Endothelial cell of umbilical vein (primary cell): Measurements from ENCODE around the gene KATNB1. TPM values are rescaled to one million over a fixed set of nuclear protein-coding genes. Genes with fewer than 3 reads are reported as not detected.

ENCODE experiments used
- BruUV-seq: library from RNA; stranded (reverse); fragments of 400-500 nt; replicated peaks from 2 replicates; lab custom pipeline; 2021; lab: Mats Ljungman, UMichigan
- CTCF ChIA-PET: fragments of 300-600, 350-600 bp; sonication (Branson Sonifier 250); formaldehyde crosslinking; loops from one replicate; lab custom pipeline; 2021; ENCODE audit warnings: antibody characterized with exemption, inconsistent platforms; lab: Charles Lee
- POLR2A ChIA-PET: fragments of 300-600, 350-600 bp; sonication (Branson Sonifier 250); formaldehyde crosslinking; loops from one replicate; lab custom pipeline; 2021; ENCODE audit warnings: antibody characterized with exemption, inconsistent platforms; lab: Charles Lee
- DNase-seq: peaks from one replicate; pipeline ENCODE4 v3.0.0-alpha.2; 2011; ENCODE audit warnings: low read depth, low spot score
- FAIRE-seq: peaks from 2 replicates; lab custom pipeline; 2011; peaks lifted over from hg19 to GRCh38; lab: Jason Lieb, UNC
- H2AFZ ChIP-seq: 2 replicates; pipeline ENCODE4 v1.6.0; 2012; ENCODE audit warnings: low read depth, low read length, control low read depth, inconsistent platforms
- H3K27ac ChIP-seq: 2 replicates; pipeline ENCODE4 v1.5.1; 2011; ENCODE audit warnings: low read depth, mild to moderate bottlenecking, control low read depth, low read length, moderate library complexity; ENCODE audit not compliant: insufficient read depth
- H3K27me3 ChIP-seq, 2 experiments: 2 replicates each; pipeline versions ENCODE4 v1.6.0 to v1.6.1; 2011; ENCODE audit warnings: low read length in 2 of 2, mixed read lengths in 1 of 2; ENCODE audit not compliant: control insufficient read depth in 2 of 2, insufficient read depth in 2 of 2
- H3K36me3 ChIP-seq, 2 experiments: 2 replicates in 1 of 2; 3 replicates in 1 of 2; pipeline ENCODE4 v1.5.1; 2011; ENCODE audit warnings: low read length in 2 of 2, mild to moderate bottlenecking in 1 of 2, moderate library complexity in 1 of 2; ENCODE audit not compliant: control insufficient read depth in 2 of 2, insufficient read depth in 2 of 2; ENCODE audit errors: extremely low read depth in 1 of 2
- H3K4me1 ChIP-seq: 3 replicates; pipeline ENCODE4 v1.5.1; 2011; ENCODE audit warnings: mild to moderate bottlenecking, low read length; ENCODE audit not compliant: control insufficient read depth, insufficient read depth; ENCODE audit errors: extremely low read depth
- H3K4me2 ChIP-seq: 2 replicates; pipeline ENCODE4 v1.6.1; 2011; ENCODE audit warnings: low read length, control low read depth, mixed read lengths; ENCODE audit not compliant: insufficient read depth
- H3K4me3 ChIP-seq, 3 experiments: fragments of 200-600 bp in 1 of 3; sonication (generic), shearing (Covaris generic) in 1 of 3; replicated peaks in 1 of 3; 2 replicates each; pipeline ENCODE4 v1.5.1; 2011 to 2016; ENCODE audit warnings: control low read depth in 3 of 3, low read length in 3 of 3, mild to moderate bottlenecking in 2 of 3, inconsistent platforms in 1 of 3, low read depth in 1 of 3, moderate library complexity in 1 of 3; ENCODE audit not compliant: insufficient read depth in 1 of 3
- H3K79me2 ChIP-seq: 2 replicates; pipeline ENCODE4 v1.6.0; 2012; ENCODE audit warnings: low read length, inconsistent platforms; ENCODE audit not compliant: control insufficient read depth, insufficient read depth
- H3K9ac ChIP-seq: replicated peaks from 2 replicates; pipeline ENCODE3; 2011; ENCODE audit warnings: low read length, control low read depth; ENCODE audit not compliant: insufficient read depth; ENCODE audit errors: extremely low read depth
- H3K9me1 ChIP-seq: replicated peaks from 3 replicates; pipeline ENCODE4 v1.6.0; 2011; ENCODE audit warnings: mild to moderate bottlenecking, low read length; ENCODE audit not compliant: control insufficient read depth, insufficient read depth; ENCODE audit errors: extremely low read depth
- H3K9me3 ChIP-seq: replicated peaks from 2 replicates; pipeline ENCODE4 v1.5.1; 2012; ENCODE audit warnings: low read length, inconsistent platforms; ENCODE audit not compliant: control insufficient read depth, insufficient read depth
- H4K20me1 ChIP-seq: replicated peaks from 2 replicates; pipeline ENCODE3; 2011; ENCODE audit warnings: mild to moderate bottlenecking, low read length; ENCODE audit not compliant: control insufficient read depth, insufficient read depth; ENCODE audit errors: extremely low read depth
- CTCF ChIP-seq, 2 donors: IDR thresholded peaks; 1 replicate in 1 of 2; 2 replicates in 1 of 2; pipeline ENCODE4 v1.5.1; 2011; ENCODE audit warnings: low read length in 2 of 2, mild to moderate bottlenecking in 2 of 2, moderate library complexity in 2 of 2, control low read depth in 1 of 2, inconsistent platforms in 1 of 2, low read depth in 1 of 2; ENCODE audit not compliant: insufficient read depth in 1 of 2; ENCODE audit errors: extremely low read depth in 1 of 2
- EZH2 ChIP-seq: IDR thresholded peaks from 2 replicates; pipeline ENCODE4 v1.6.1; 2012; ENCODE audit warnings: borderline replicate concordance, low read depth, mild to moderate bottlenecking, moderate library complexity, low read length, inconsistent platforms; ENCODE audit not compliant: severe bottlenecking
- FOS ChIP-seq: IDR thresholded peaks from 2 replicates; pipeline ENCODE4 v1.6.1; 2011; ENCODE audit warnings: mild to moderate bottlenecking, low read length, moderate library complexity, borderline replicate concordance; ENCODE audit not compliant: insufficient read depth
- GATA2 ChIP-seq: IDR thresholded peaks from 2 replicates; pipeline ENCODE4 v1.7.0; 2011; ENCODE audit warnings: low read depth, mild to moderate bottlenecking, moderate library complexity, mixed read lengths, low read length; ENCODE audit not compliant: insufficient read length, insufficient read depth
- JUN ChIP-seq: IDR thresholded peaks from 2 replicates; pipeline ENCODE4 v1.6.1; 2011; ENCODE audit warnings: borderline replicate concordance, low read depth; ENCODE audit not compliant: insufficient read length, insufficient read depth
- MAX ChIP-seq: IDR thresholded peaks from 2 replicates; pipeline ENCODE4 v1.6.1; 2011; ENCODE audit not compliant: insufficient read depth, insufficient read length
- MYC ChIP-seq: IDR thresholded peaks from one replicate; pipeline ENCODE4 v1.6.1; 2011; ENCODE audit warnings: mild to moderate bottlenecking, low read depth, low read length
- POLR2A ChIP-seq: IDR thresholded peaks from 2 replicates; pipeline ENCODE4 v1.6.1; 2012; ENCODE audit warnings: low read depth, mild to moderate bottlenecking, control low read depth, low read length
- POLR2AphosphoS5 ChIP-seq: IDR thresholded peaks from 2 replicates; pipeline ENCODE4 v1.6.1; 2012; ENCODE audit warnings: low read depth, mild to moderate bottlenecking, control low read depth, low read length, moderate library complexity; ENCODE audit not compliant: insufficient read depth
- dilution Hi-C: fragments of 300-500 bp; cut with MboI; formaldehyde crosslinking; loops from one replicate; pipeline ENCODE4 v1.15.0; 2019; ENCODE audit warnings: low sequenced_read_pairs; ENCODE audit not compliant: extremely low pct_ligation_motif_present
- intact Hi-C: fragments of 100-400 bp; cut with micrococcal nuclease; formaldehyde crosslinking; loops from one replicate; pipeline ENCODE4 v1.10.0; 2022
- polyA plus RNA-seq, 4 experiments: library from polyadenylated mRNA; depleted of rRNA in 3 of 4; stranded (reverse) in 3 of 4; unstranded in 1 of 4; fragments of >200 nt; gene quantifications; 2 replicates each; pipeline versions ENCODE4 v1.2.1 to v1.2.3, GENCODE V29; 2011 to 2012; ENCODE audit warnings: missing spikeins in 1 of 4
- total RNA-seq: library from RNA; stranded (reverse); gene quantifications from 2 replicates; pipeline ENCODE4 v1.2.3, GENCODE V29; 2021

KATNB1 gene
- total and polyA plus RNA-seq, 2 donors (not counting 3 experiments of a cell fraction or from before 2014, with no cell fraction given): 25.9 to 35.9 TPM

GRCh38 chr16:57760357-57761160, 25.0 kb downstream of the KATNB1 start:
- no peak overlapping the region for H2AFZ ChIP-seq
- H4K20me1 ChIP-seq: no peaks in the 10 kb centered on the region
- intact Hi-C loops (no loop called here), dilution Hi-C loops (no loop called here)
- H3K27me3 ChIP-seq: no peaks in the 10 kb centered on the region
- H3K9me1 ChIP-seq: no peaks in the 10 kb centered on the region
- FAIRE-seq: no peak
- H3K4me1 ChIP-seq: peaks cover 4% of the 10 kb centered on the region
- ChIA-PET CTCF (interaction anchor here (0.6 to 2.0 kb wide), 5 partner anchors 16 to 361 kb away, joined by 3 to 8 read pairs (median 3); no protein-coding TSS in a partner anchor), POLR2A (no interaction called here)
- H3K36me3 ChIP-seq: peaks cover 0 to 37% of the 10 kb centered on the region in 2 experiments
- H3K4me2 ChIP-seq: no peak overlapping the region
- H3K4me3 ChIP-seq: no peak overlapping the region
- TF ChIP-seq CTCF (IDR thresholded peaks at IDR 0.05; ENCODE audit: extremely low read depth in 1 of 2, insufficient read depth in 1 of 2, low read depth in 1 of 2, low read length in 2 of 2): no peak
- peak; percentile 11 for TF ChIP-seq POLR2AphosphoS5
- TF ChIP-seq FOS: no peak
- DNase-seq: no peak
- H3K27ac ChIP-seq: no peak overlapping the region
- H3K9me3 ChIP-seq: no peaks in the 10 kb centered on the region
- no peak overlapping the region for H3K9ac ChIP-seq
- H3K79me2 ChIP-seq: no peaks in the 10 kb centered on the region
- BruUV-seq: no TSS peak

GRCh38 chr16:57761301-57761700, 25.7 kb downstream of the KATNB1 start:
- Histone ChIP-seq H3K27me3 (no peaks in the 10 kb centered on the region), H3K9me3 (no peaks in the 10 kb centered on the region), H3K27ac (no peak overlapping the region), H4K20me1 (no peaks in the 10 kb centered on the region), H3K9ac (no peak overlapping the region), H3K4me1 (peaks cover 4% of the 10 kb centered on the region), H3K4me2 (no peak overlapping the region), H3K9me1 (no peaks in the 10 kb centered on the region), H3K79me2 (no peaks in the 10 kb centered on the region), H3K36me3 (peaks cover 0 to 32% of the 10 kb centered on the region in 2 experiments), H2AFZ (no peak overlapping the region), H3K4me3 (no peak overlapping the region)
- no peak for DNase-seq
- intact Hi-C loops (no loop called here), dilution Hi-C loops (no loop called here)
- no peak for TF ChIP-seq FOS
- TF ChIP-seq EZH2: no peak
- TF ChIP-seq POLR2A: no peak
- TF ChIP-seq MAX: no peak
- no peak for TF ChIP-seq MYC
- TF ChIP-seq POLR2AphosphoS5: no peak
- TF ChIP-seq CTCF (IDR thresholded peaks at IDR 0.05; ENCODE audit: extremely low read depth in 1 of 2, insufficient read depth in 1 of 2, low read depth in 1 of 2, low read length in 2 of 2): no peak
- no peak for TF ChIP-seq JUN
- no peak for TF ChIP-seq GATA2
- ChIA-PET CTCF (no interaction called here), POLR2A (no interaction called here)
- no peak for FAIRE-seq
- no TSS peak for BruUV-seq
